Measurements from ENCODE around the gene OPN5. TPM values are rescaled to one million over a fixed set of nuclear protein-coding genes. Genes with fewer than 3 reads are reported as not detected.

The OPN5 gene
- total and polyA plus RNA-seq, 2 experiments from 2014 or later: not detected

GRCh38 chr6:47794577-47795135, 12.8 kb downstream of the OPN5 start:
- WGBS (ENCODE audit: low lambda C conversion rate, missing lambda C conversion rate): 82% methylated on average over 8 of the region's 8 CpGs
- H3K9me2 ChIP-seq (replicated peaks; ENCODE audit: insufficient read depth): no peaks in the 10 kb centered on the region

DNA sequence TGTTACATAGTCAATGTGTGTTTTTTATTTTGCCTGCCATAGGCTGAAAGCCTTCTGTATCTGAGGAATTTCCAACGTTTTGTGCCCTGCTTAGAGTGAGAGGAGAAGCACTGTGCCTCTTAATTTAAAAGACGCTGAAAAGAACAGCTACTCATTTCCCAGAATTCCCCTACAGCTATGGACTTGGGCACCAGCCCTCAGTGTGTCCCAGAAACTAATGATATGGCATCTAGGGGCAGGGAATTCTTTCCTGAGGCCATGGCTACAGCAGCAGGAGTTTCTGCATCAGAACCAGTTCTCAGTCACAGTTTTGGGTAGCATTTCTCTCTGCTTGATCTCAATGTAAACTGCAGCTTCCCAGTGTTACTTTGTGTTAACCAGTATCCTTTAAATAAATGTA, 20.2 kb downstream of the OPN5 start:
- no peak overlapping the region for H3K27ac ChIP-seq
- WGBS (ENCODE audit: low lambda C conversion rate, missing lambda C conversion rate): 60% methylated on average over 2 of the region's 2 CpGs
- no peak for DNase-seq (ENCODE audit: low spot score)
- TF ChIP-seq EZH2phosphoT487 (IDR thresholded peaks at IDR 0.05; ENCODE audit: low read depth, severe bottlenecking, unreplicated experiment) (no peak), CTCF (IDR thresholded peaks at IDR 0.05; ENCODE audit: poor library complexity) (no peak), EZH2 (IDR thresholded peaks at IDR 0.05; ENCODE audit: borderline replicate concordance) (no peak)
- H3K36me3 ChIP-seq (replicated peaks; ENCODE audit: insufficient read depth, low read depth): no peaks in the 10 kb centered on the region
- no peaks in the 10 kb centered on the region for H3K79me2 ChIP-seq
- H4K20me1 ChIP-seq (ENCODE audit: insufficient read depth, poor library complexity, severe bottlenecking): no peaks in the 10 kb centered on the region
- H3K9me2 ChIP-seq (replicated peaks; ENCODE audit: insufficient read depth): no peaks in the 10 kb centered on the region
- H3K9me3 ChIP-seq (ENCODE audit: low read depth): no peaks in the 10 kb centered on the region
- H3K4me3 ChIP-seq: no peak overlapping the region
- H3K4me2 ChIP-seq: no peak overlapping the region
- no peaks in the 10 kb centered on the region for H3K4me1 ChIP-seq (ENCODE audit: insufficient read depth)
- no peak overlapping the region for H2AFZ ChIP-seq
- H3K27me3 ChIP-seq: no peaks in the 10 kb centered on the region

More at GRCh38 chr6:47794577-47795135, 12.8 kb downstream of the OPN5 start:
- Histone ChIP-seq H2AFZ (no peak overlapping the region), H3K27ac (no peak overlapping the region), H4K20me1 (ENCODE audit: insufficient read depth, poor library complexity, severe bottlenecking) (no peaks in the 10 kb centered on the region), H3K36me3 (replicated peaks; ENCODE audit: insufficient read depth, low read depth) (no peaks in the 10 kb centered on the region), H3K4me1 (ENCODE audit: insufficient read depth) (no peaks in the 10 kb centered on the region), H3K27me3 (no peaks in the 10 kb centered on the region), H3K79me2 (no peaks in the 10 kb centered on the region), H3K4me2 (no peak overlapping the region), H3K9me3 (ENCODE audit: low read depth) (no peaks in the 10 kb centered on the region), H3K4me3 (no peak overlapping the region)
- DNase-seq (ENCODE audit: low spot score): no peak
- no peak for TF ChIP-seq EZH2 (IDR thresholded peaks at IDR 0.05; ENCODE audit: borderline replicate concordance)
- TF ChIP-seq EZH2phosphoT487 (IDR thresholded peaks at IDR 0.05; ENCODE audit: low read depth, severe bottlenecking, unreplicated experiment): no peak
- TF ChIP-seq CTCF (IDR thresholded peaks at IDR 0.05; ENCODE audit: poor library complexity): no peak

DNA sequence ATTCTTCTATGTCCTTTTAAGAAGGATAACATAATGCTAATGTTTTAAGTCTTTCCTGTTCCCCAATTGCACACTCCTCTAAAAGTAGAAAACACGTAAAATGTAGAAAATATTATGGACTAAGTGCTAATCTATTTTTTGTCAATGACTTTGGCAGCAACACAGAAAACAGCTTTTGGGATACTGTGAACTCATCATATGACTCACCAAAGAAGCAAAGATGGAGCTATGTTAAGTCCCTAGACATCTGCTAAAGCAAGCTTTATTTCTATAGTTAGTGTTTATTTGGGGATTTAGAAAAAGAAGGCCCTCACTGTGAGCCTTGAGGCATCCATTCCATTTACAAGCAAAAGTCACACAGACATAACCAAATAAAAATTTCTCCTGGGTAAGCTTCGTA, 23.0 kb downstream of the OPN5 start:
- Histone ChIP-seq H2AFZ (no peak overlapping the region), H3K79me2 (no peaks in the 10 kb centered on the region), H3K9me3 (ENCODE audit: low read depth) (no peaks in the 10 kb centered on the region), H3K27ac (no peak overlapping the region), H3K4me3 (no peak overlapping the region), H3K27me3 (no peaks in the 10 kb centered on the region), H3K4me2 (no peak overlapping the region), H4K20me1 (ENCODE audit: insufficient read depth, poor library complexity, severe bottlenecking) (no peaks in the 10 kb centered on the region), H3K4me1 (ENCODE audit: insufficient read depth) (no peaks in the 10 kb centered on the region), H3K36me3 (replicated peaks; ENCODE audit: insufficient read depth, low read depth) (no peaks in the 10 kb centered on the region), H3K9me2 (replicated peaks; ENCODE audit: insufficient read depth) (no peaks in the 10 kb centered on the region)
- DNase-seq (ENCODE audit: low spot score): no peak
- WGBS (ENCODE audit: low lambda C conversion rate, missing lambda C conversion rate): 55% methylated on average over 2 of the region's 2 CpGs
- TF ChIP-seq EZH2 (IDR thresholded peaks at IDR 0.05; ENCODE audit: borderline replicate concordance) (no peak), EZH2phosphoT487 (IDR thresholded peaks at IDR 0.05; ENCODE audit: low read depth, severe bottlenecking, unreplicated experiment) (no peak), CTCF (IDR thresholded peaks at IDR 0.05; ENCODE audit: poor library complexity) (no peak)
